Duodenal mucosa (tissue), 2 donors: ENCODE data around the gene PCSK5.

Experiments used
- H3K27ac ChIP-seq: one replicate; pipeline ENCODE4 v1.7.0; 2013; ENCODE audit warnings: low read depth, low read length
- H3K27me3 ChIP-seq, 2 donors: one replicate each; pipeline ENCODE4 v1.7.0; 2013; ENCODE audit warnings: low read length in 2 of 2, control low read depth in 1 of 2; ENCODE audit not compliant: insufficient read depth in 2 of 2, control insufficient read depth in 1 of 2
- H3K36me3 ChIP-seq, 2 donors: one replicate each; pipeline ENCODE4 v1.7.0; 2013; ENCODE audit warnings: low read length in 2 of 2, control low read depth in 1 of 2; ENCODE audit not compliant: insufficient read depth in 2 of 2, control insufficient read depth in 1 of 2
- H3K4me1 ChIP-seq, 2 donors: one replicate each; pipeline ENCODE4 v1.7.0; 2013; ENCODE audit warnings: low read length in 2 of 2, control low read depth in 1 of 2; ENCODE audit not compliant: insufficient read depth in 2 of 2, control insufficient read depth in 1 of 2
- H3K4me3 ChIP-seq, 2 donors: one replicate each; pipeline ENCODE4 v1.7.0; 2013; ENCODE audit warnings: low read length in 2 of 2, low read depth in 1 of 2
- H3K9ac ChIP-seq, 2 donors: one replicate each; pipeline ENCODE4 v1.7.0; 2013; ENCODE audit warnings: low read length in 2 of 2, low read depth in 1 of 2
- H3K9me3 ChIP-seq, 2 donors: one replicate each; pipeline ENCODE4 v1.7.0; 2013; ENCODE audit warnings: low read length in 2 of 2, control low read depth in 1 of 2; ENCODE audit not compliant: control insufficient read depth in 1 of 2

PCSK5 gene

DNA sequence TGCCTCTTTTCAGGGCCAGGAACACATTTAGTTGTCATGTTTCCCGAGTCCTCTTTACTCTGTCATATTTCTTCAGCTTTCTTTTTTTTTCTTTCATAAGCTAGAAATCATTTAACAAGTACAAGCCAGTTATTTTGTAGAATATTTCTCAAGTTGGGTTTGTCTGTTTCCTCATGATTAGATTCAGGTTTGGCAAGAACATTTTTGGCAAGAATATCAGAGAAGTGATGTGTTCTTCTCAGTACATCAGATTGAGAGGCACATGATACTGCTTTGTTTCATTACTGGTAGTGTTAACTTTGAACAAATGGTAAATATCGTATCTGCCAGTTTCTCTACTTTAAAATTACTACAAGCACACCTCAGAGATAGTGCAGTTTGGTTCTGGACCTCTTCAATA is 45.1 kb downstream of the PCSK5 start:
- peaks cover 3% of the 10 kb centered on the region in 2 donors for H3K4me1 ChIP-seq
- no peak overlapping the region for H3K4me3 ChIP-seq
- no peak overlapping the region for H3K9ac ChIP-seq
- H3K27me3 ChIP-seq = no peaks in the 10 kb centered on the region
- no peak overlapping the region for H3K27ac ChIP-seq
- no peaks in the 10 kb centered on the region for H3K9me3 ChIP-seq
- H3K36me3 ChIP-seq = peaks cover 3 to 42% of the 10 kb centered on the region in 2 donors

DNA sequence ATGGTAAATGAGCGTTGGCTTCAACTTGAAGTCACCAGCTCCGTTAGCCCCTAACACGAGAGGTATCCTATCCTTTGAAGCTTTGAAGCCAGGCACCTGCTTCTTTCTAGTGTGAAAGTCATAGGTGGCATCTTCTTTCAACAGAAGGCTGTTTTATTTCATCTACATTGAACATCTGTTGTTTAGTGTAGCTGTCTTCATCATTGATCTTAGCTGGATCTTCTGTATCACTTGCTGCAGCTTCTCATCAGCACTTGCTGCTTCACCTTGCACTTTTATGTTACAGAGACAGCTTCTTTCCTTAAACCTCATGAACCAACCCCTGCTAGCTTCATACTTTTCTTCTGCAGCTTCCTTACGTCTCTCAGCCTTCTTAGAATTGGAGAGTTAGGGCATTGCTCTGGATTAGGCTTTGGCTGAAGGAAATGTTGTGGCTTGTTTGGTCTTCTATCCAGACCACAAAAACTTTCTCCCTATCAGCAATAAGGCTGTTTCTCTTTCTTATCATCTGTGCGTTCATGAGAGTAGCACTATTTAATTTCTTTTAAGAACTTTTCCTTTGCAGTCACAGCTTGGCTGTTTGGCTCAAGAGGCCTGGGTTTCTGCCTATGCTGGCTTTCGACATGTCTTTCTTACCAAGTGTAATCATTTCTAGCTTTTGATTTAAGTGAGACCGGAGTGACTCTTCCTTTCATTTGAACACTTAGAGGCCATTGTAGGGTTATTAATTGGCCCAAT is 47.2 kb downstream of the PCSK5 start:
- Histone ChIP-seq H3K9ac (no peak overlapping the region), H3K27ac (no peak overlapping the region), H3K27me3 (no peaks in the 10 kb centered on the region), H3K9me3 (no peaks in the 10 kb centered on the region), H3K4me1 (no peaks in the 10 kb centered on the region), H3K36me3 (peaks cover 3 to 56% of the 10 kb centered on the region in 2 donors), H3K4me3 (no peak overlapping the region)

DNA sequence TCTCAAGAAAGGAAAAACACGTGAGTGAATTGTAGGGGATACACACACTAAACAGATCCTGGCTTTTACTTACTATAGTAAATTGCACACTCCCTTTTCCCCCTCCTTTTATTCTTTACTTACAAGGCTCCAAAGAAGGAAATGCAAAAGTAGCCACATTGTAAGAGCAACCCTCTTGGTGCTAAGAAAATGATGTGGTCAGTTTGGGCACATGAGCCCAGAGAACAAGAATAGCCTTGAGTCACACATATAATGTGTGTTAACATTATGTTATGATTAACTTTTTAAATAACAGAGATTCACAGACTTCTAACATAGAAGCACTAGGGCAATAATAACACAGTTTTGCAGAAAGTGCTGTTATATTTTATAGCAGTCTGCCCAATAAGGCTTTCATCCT is 48.5 kb downstream of the PCSK5 start:
- no peak overlapping the region for H3K4me3 ChIP-seq
- no peaks in the 10 kb centered on the region for H3K9me3 ChIP-seq
- peaks cover 3 to 45% of the 10 kb centered on the region in 2 donors for H3K36me3 ChIP-seq
- no peaks in the 10 kb centered on the region for H3K27me3 ChIP-seq
- no peak overlapping the region for H3K27ac ChIP-seq
- no peak overlapping the region for H3K9ac ChIP-seq
- H3K4me1 ChIP-seq = no peaks in the 10 kb centered on the region

DNA sequence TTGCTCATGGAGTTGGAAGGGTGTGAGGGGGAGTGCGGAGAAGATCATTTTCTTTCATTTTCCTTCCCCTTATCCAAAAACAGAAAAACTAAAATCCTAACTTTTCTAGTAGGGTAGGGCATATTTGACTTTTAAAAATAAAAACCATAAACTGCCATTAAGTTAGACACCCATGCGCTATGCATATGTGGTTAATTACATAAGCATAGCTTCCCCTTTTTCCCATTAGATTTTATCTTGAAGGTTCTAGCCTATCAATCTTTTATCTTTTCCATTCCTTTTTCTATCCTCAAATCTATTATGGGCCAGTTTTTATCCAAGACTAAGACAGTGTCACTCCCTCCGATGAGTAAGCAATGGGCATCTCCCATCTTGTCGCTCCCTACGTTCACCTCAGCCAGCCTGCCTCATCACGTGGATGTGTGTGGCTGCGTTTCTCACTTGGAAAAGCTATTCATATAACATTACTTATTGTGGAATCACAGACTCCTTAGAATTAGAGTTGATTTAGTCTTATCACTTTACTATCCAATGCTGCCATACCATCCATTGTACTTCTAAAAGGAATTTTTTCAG is 49.2 kb downstream of the PCSK5 start:
- H3K4me1 ChIP-seq = no peaks in the 10 kb centered on the region
- no peak overlapping the region for H3K9ac ChIP-seq
- no peak overlapping the region for H3K27ac ChIP-seq
- H3K9me3 ChIP-seq = no peaks in the 10 kb centered on the region
- H3K36me3 ChIP-seq = peaks cover 0 to 41% of the 10 kb centered on the region in 2 donors
- no peaks in the 10 kb centered on the region for H3K27me3 ChIP-seq
- H3K4me3 ChIP-seq = no peak overlapping the region

DNA sequence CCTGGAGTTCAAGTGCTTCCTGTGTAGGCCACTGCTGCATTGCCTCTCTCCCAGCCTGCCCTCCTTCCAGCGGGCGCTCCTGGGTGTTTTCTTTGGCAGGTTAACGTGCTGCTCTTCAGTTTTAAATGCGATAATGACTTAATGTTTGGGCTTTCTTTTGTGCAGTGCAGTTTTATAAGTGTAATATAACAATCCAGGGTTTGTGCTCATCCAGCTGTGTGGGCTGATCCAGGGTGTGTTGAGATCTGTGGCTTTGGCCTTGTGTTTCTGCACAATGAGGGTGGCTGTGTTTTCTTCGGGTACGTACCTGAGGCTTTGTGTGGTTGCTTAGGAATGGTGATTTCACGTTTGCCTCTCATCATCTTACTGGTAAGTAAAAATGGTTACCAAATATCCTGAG is 50.6 kb downstream of the PCSK5 start:
- Histone ChIP-seq H3K4me3 (no peak overlapping the region), H3K4me1 (no peaks in the 10 kb centered on the region), H3K36me3 (peaks cover 0 to 28% of the 10 kb centered on the region in 2 donors), H3K9ac (no peak overlapping the region), H3K27me3 (no peaks in the 10 kb centered on the region), H3K27ac (no peak overlapping the region), H3K9me3 (no peaks in the 10 kb centered on the region)

DNA sequence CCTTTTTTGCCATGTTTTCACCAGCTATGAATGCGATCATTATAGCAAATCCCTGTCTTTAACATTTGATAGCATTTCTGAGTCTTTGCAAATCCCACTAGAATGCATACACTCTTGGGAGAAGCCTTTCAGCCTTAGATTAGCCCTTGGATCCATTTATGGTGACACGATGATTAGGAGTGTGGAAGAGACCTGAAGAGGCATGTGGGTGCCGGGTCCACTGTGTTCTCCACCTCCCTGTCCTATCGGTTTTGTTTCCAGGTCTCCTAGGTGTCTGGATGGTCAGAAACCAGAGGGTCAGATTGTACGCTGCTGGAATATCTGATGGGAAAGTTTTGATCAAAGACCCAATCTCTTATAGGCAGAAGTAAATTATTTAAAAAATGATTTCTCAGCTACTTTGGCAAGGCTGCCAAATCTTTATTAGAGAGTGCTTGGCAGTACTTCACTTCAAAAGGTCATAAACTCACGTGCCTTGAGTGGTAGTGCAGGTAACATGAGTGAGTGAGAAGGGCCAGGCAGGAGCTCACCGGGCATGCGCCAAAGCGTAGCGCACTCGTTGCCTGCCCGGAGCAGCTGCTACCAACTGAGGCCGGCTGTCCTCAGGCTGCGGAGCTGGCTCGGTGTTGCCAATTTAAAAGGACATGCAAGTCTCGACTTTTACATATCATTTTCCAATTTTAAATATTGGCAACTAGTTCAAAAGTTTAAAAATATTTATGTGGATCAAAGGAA is 51.3 kb downstream of the PCSK5 start:
- H3K4me3 ChIP-seq = no peak overlapping the region
- H3K4me1 ChIP-seq = no peaks in the 10 kb centered on the region
- H3K36me3 ChIP-seq = peaks cover 0 to 24% of the 10 kb centered on the region in 2 donors
- no peaks in the 10 kb centered on the region for H3K9me3 ChIP-seq
- no peak overlapping the region for H3K9ac ChIP-seq
- H3K27ac ChIP-seq = no peak overlapping the region
- no peaks in the 10 kb centered on the region for H3K27me3 ChIP-seq

DNA sequence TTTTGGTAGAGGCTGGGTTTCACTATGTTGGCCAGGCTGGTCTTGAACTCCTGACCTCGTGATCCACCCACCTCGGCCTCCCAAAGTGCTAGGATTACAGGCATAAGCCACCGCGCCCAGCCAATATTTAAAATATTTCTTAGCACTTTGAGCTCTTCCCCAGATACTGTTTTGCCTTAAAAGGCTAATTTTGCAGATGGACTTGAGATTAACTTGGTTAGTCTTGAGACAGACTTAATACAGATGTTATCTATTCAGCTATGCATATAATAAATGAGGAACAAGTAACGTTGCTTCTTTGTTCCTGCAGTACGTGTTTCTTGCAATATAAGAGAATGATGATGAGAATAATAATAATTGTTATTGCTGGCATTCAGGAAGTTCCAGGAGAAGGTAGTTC is 56.3 kb downstream of the PCSK5 start:
- Histone ChIP-seq H3K36me3 (peaks cover 0 to 6% of the 10 kb centered on the region in 2 donors), H3K9ac (no peak overlapping the region), H3K4me3 (no peak overlapping the region), H3K27ac (no peak overlapping the region), H3K9me3 (no peaks in the 10 kb centered on the region), H3K4me1 (peaks cover under 1% of the 10 kb centered on the region in 2 donors), H3K27me3 (no peaks in the 10 kb centered on the region)

DNA sequence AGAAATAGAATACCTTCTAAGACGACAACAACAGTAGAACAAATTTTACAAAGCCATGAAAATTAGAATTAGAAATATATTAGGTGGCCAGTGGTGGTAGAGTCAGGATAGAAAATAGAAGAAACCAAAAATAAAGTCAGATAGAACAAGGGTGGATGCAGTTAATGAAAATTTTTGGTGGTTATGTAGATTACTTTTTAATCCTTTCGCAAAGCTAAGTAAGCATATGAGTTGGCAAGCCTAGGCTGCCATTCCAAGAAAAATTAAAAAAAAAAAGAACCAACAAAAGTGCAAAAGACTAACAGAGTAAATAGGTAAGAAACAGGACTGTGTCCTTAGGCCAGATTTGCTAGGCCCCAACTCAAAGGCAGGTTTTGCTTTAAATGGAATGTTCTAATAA is 56.8 kb downstream of the PCSK5 start:
- Histone ChIP-seq H3K9me3 (no peaks in the 10 kb centered on the region), H3K27ac (no peak overlapping the region)

DNA sequence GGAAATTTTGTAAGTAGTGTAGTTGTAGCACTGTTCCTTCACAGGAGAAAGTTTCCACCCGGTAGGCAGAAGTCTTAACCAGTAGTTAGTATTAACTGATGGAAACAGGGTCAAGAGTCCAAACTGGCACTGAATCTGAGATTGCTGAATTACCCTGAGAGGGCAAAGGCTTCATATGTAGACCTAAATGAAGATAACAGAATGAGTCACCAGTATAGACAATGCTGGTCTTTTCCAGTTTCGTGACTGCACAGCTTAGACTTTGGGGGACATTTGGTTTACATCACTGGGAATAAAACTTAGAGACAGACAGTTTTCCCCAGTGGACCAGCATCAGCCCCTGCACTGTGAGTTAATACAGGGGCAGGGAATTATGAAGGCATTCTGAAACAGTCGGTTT is 60.5 kb downstream of the PCSK5 start:
- Histone ChIP-seq H3K27me3 (no peaks in the 10 kb centered on the region), H3K9me3 (no peaks in the 10 kb centered on the region), H3K9ac (no peak overlapping the region), H3K36me3 (no peaks in the 10 kb centered on the region), H3K27ac (peak overlapping the region; percentile 6), H3K4me1 (peaks cover 35 to 39% of the 10 kb centered on the region in 2 donors), H3K4me3 (peak overlapping the region in 1 of 2 donors; percentile 9)

More for the DNA sequence above, 56.8 kb downstream of the PCSK5 start:
- H3K4me1 ChIP-seq = peaks cover 5 to 6% of the 10 kb centered on the region in 2 donors
- H3K4me3 ChIP-seq = no peak overlapping the region
- no peaks in the 10 kb centered on the region for H3K27me3 ChIP-seq
- H3K36me3 ChIP-seq = peaks cover 0 to 2% of the 10 kb centered on the region in 2 donors
- no peak overlapping the region for H3K9ac ChIP-seq

DNA sequence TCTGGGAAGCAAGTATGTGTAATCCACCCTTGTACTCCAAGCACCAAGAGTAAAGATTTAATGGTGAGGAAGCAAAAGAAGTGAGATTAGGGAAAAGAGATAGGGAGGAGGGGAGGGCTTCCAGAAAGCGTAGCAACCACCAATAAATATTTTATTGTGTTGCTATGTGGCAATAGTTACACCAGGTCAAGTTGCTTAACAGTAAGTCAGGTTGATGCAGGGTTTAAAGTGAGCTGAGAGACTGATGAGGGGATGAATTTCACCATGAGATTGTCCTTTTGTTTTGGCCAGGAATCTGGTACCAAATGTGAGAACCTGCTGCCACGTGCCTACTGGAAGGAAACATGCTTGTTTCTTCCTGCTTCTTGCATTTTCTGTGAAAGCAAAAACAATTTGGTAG is 62.7 kb downstream of the PCSK5 start:
- Histone ChIP-seq H3K9ac (no peak overlapping the region), H3K36me3 (no peaks in the 10 kb centered on the region), H3K27ac (no peak overlapping the region), H3K4me1 (peaks cover 46 to 60% of the 10 kb centered on the region in 2 donors), H3K4me3 (peak overlapping the region in 1 of 2 donors; percentile 5), H3K9me3 (no peaks in the 10 kb centered on the region), H3K27me3 (no peaks in the 10 kb centered on the region)
